ENCODE data around the gene AP3B2.

DNA sequence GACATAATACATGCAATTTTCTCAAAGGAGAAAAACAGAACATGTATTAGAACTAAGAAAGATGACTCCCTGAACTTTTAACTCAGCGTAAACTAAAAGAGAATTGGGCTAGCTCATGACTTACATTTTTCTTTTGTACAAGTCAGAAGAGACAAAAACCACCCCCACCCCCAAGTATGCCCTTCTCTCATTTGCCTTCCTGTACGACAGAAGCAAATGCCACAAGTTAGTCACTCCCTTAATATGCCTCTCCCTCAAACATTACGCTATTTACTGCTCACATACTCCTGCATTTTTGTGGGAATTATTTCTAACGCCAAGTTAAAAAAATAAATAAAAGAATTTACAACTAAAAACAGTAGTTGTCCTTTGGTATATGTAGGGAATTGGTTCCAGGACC is 84.5 kb downstream of the AP3B2 start:
- TF ChIP-seq POLR2A (IDR thresholded peaks at IDR 0.05): no peak
- no peak for TF ChIP-seq CTCF (IDR thresholded peaks at IDR 0.05)

Measured in testis (tissue), 2 donors.